HG02763 (cell line): Measurements from ENCODE around the gene TBX21.
"Not testable (repeated sequence)": the region's sequence is repeated elsewhere in the genome, so short reads cannot be mapped to it uniquely, and the experiment has no call there.

Experiments used
- ATAC-seq: cut with Tn5 transposase; IDR thresholded peaks from one replicate; pipeline ENCODE4 v1.9.1; 2021; ENCODE audit warnings: mild to moderate bottlenecking, moderate library complexity; ENCODE audit not compliant: unreplicated experiment

The TBX21 gene

GRCh38 chr17:47762728-47763127 lies 29.7 kb downstream of the TBX21 start:
- ATAC-seq: no peak

DNA sequence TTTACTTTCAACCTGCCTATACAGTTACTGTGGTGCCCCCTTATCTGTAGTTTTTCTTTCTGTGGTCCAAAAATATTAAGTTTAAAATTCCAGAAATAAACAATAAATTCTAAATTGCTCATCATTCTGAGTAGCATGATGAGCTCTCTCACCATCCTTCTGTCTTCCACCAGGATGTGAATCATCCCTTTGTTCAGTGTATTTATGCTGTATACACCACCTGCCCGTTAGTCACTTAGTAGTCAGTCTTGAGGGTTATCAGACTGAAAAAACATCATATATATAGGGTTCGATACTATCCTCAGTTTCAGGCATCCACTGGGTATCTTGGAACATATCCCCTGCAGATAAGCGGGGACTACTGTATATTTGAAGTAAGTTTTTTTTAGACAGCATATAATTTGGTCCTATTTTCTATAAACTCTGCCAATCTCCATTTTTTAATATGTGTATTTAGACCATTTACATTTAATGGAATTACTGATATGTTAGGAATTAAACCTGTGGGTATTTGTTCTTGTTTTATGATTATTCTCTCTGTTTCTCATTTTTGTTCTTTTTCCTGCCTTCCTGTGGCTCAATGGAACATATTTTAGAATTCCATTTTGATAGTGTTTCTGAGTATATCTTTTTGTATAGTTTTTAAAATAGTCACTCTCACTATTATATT lies 31.0 kb downstream of the TBX21 start:
- ATAC-seq: no peak

DNA sequence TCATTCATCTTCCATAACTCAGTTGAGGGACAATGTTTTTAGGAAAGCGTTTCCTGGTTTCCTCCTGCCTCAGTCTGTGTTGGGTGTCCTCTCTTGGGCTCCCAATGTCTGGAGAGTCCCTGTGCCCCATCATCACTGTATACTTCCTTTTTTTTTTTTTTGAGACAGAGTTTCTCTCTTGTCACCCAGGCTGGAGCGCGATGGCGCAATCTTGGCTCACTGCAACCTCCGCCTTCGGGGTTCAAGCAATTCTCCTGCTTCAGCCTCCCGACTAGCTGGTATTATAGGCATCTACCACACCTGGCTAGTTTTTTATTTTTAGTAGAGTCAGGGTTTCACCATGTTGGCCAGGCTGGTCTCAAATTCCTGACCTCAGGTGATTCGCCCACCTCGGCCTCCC lies 40.6 kb downstream of the TBX21 start:
- not testable (repeated sequence) for ATAC-seq

- no peak for ATAC-seq
Observed at GRCh38 chr17:47774331-47774730, 41.3 kb downstream of the TBX21 start.

GRCh38 chr17:47774987-47775580 lies 42.0 kb downstream of the TBX21 start:
- no peak for ATAC-seq

DNA sequence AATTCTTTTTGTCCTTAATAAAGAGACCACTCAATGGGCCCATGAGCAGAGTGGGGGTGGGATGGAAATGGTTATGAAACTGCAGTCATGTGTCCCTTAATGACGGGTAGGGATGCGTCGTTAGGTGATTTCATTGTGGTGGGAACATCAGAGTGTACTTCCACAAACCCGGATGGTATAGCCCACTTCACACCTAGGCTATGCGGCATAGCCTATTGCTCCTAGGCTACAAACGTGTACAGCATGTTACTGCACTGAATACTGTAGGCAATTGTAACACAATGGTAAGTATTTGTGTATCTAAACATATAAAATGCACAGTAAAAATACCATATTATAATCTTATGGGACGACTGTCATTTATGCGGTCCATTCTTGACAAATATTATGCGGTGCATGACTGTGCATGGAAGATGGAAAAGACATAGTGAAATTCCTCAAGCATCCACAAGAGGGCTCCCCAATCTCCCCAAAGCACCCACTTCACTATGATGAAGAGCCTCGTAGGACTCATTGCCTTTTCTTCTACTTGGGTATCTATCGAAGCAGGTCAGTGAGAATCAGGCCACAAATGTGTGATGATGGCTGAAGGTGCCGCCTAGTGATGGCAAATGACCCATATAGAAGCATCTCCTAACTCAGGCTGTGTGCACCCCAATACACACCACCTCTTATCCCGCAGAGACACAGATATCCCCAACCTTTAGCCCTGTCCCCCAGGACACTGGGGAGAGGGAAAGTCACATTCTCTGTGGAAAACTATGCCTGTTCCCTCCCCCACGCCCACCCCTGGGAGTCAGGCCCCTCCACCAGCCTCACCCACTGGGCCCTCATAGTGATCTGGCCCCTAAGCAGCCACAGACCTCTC lies 43.5 kb downstream of the TBX21 start:
- ATAC-seq: no peak

- ATAC-seq: no peak
Observed at GRCh38 chr17:47778184-47778635, 45.2 kb downstream of the TBX21 start.

GRCh38 chr17:47781397-47781796 lies 48.4 kb downstream of the TBX21 start:
- no peak for ATAC-seq

DNA sequence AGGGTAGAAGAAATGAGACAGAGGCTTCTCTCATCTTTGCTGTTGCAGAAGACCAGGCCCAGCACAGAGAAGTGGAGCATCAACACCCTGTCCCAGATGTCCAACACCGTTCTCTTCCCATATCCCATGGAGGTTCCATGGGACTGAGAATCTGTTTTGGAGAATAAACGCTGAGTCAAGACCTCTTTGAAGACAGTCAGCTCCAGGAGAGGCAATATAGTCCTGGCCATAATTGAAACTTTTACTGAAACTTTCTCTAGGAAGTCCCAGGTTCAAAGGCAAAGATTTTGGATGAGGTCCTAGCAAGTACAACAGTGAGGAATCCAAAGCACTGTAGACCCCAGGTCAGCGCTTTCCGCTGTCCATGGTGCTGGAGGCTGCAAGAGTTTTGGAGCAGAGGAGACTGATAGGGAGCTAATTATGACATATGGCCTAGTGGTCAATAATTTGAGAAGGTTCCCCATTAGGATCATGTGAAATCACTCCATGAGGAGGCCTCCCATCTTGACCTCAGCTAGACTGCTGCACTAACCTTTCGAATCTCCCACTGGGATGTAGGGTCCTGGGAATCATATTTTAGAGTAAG lies 52.6 kb downstream of the TBX21 start:
- ATAC-seq: no peak

DNA sequence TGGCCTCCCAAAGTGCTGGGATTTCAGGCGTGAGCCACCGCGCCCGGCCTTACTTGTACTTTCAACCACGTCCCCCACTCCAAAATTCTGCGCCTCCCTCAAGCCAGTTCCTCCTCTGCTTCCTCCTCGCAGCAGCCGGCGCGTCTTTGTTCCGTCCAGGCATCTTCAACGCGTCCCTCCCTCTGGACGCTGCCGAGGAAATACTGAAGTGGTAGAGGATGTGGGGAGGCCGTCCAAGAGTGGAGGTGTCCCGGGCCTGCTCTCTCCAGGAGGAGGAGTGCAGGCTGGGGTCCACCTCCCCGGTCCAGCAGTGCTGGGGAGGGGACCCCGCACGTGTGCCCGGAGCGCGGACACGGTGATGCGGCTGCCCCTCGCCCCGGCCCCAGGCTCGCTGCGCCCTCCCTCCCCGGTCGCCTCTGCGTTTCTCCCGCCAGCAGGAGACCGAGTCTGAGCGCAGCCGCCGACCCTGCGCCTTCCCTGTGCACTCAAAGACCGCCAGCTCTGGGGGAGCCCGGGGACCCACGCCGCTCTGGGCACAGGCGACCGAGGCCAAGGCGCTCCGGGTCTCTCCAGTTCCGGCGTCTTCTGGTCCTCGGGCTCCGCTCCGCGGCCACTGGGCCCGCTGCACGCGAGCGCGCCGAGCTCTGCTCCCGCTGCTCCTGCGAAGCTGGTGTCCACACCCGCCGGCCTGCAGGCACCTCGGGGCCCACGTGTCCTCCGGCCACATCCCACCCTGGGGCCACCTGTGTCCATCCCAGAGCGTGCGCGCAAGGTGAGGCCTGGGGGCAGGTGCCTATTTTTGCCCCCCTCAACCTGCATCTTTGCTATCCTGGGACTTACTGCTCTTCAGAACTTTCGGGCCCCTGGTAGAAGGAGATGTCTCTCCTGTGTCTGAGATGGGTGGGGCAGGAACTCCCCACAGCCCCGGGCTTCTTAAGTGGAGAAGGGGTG lies 56.9 kb downstream of the TBX21 start:
- no peak for ATAC-seq

- no peak for ATAC-seq
Observed at GRCh38 chr17:47791025-47791424, 58.0 kb downstream of the TBX21 start.

DNA sequence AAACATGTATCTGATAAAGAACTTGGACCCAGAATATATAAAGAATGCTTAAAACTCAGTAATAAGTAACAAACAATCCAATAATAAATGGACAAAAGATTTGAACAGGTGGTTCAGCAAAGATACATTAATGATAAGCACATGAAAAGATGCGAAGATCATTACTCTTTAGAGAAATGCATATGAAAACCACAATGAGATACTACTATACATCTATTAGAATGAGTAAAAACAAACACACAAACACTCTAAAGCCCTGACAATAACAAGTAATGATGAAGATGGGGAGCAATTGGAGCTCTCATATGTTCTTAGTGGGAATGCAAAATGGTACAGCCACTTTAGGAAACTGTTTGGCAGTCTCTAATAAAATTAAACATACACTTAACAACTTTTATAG lies 59.4 kb downstream of the TBX21 start:
- ATAC-seq: no peak

DNA sequence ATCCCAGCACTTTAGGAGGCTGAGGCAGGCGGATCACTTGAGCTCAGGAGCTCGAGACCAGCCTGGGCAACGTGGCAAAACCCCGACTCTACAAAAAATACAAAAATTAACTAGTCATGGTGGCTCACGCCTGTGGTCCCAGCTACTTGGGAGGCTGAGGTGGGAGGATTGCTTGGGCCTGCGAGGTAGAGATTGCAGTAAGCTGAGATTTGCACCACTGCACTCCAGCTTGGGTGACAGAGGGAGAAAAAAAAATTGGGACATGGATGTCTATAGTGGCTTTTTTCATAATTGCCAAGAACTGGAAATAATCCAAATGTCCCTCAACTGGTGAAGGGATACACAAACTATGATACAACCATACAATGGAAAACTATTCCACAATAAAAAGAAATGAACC lies 59.9 kb downstream of the TBX21 start:
- no peak for ATAC-seq
